Muscle of leg (tissue), 11 donors: ENCODE measurements around the gene UGT2B28. TPM values are rescaled to one million over a fixed set of nuclear protein-coding genes. Genes with fewer than 3 reads are reported as not detected.
A peak's percentile ranks its signal among the peaks of the same experiment; 100 is the strongest.
"Not testable (repeated sequence)": the region's sequence is repeated elsewhere in the genome, so short reads cannot be mapped to it uniquely, and the experiment has no call there.

Source experiments
- DNase-seq: peaks from one replicate; pipeline ENCODE4 v3.0.0; 2013
- H3K27ac ChIP-seq: one replicate; pipeline ENCODE4 v1.5.1; 2013; ENCODE audit warnings: mild to moderate bottlenecking, low read length, control low read depth
- H3K27me3 ChIP-seq: one replicate; pipeline ENCODE4 v1.6.1; 2013; ENCODE audit warnings: low read length; ENCODE audit not compliant: control insufficient read depth, insufficient read depth
- H3K36me3 ChIP-seq: one replicate; pipeline ENCODE4 v1.6.1; 2013; ENCODE audit warnings: low read length; ENCODE audit not compliant: control insufficient read depth, insufficient read depth
- H3K4me1 ChIP-seq: one replicate; pipeline ENCODE4 v1.6.1; 2013; ENCODE audit warnings: low read length; ENCODE audit not compliant: control insufficient read depth, insufficient read depth
- H3K4me3 ChIP-seq: one replicate; pipeline ENCODE4 v1.5.1; 2013; ENCODE audit warnings: low read length, control low read depth
- H3K9me3 ChIP-seq: replicated peaks from 2 replicates; pipeline ENCODE4 v1.6.1; 2013; ENCODE audit warnings: low read depth, low read length; ENCODE audit not compliant: control insufficient read depth
- WGBS: methylation state at CpG from one replicate; pipeline ENCODE4 v1.1.5; 2013; ENCODE audit warnings: missing lambda C conversion rate; ENCODE audit not compliant: insufficient coverage; 5-methylcytosine and 5-hydroxymethylcytosine counted together
- polyA plus RNA-seq, 8 donors: library from polyadenylated mRNA; unstranded; fragments of 120-200 nt; gene quantifications; one replicate each; pipeline versions ENCODE4 v1.2.1 to v1.2.3, GENCODE V29; 2013; ENCODE audit warnings: inconsistent platforms in 1 of 8, low replicate concordance in 1 of 8; ENCODE audit not compliant: insufficient read length in 8 of 8, insufficient read depth in 1 of 8
- total RNA-seq: library from RNA; stranded (reverse); fragments of 120-200 nt; gene quantifications from one replicate; pipeline ENCODE4 v1.2.4, GENCODE V29; 2013

The UGT2B28 gene
- total and polyA plus RNA-seq, 9 donors: not detected

DNA sequence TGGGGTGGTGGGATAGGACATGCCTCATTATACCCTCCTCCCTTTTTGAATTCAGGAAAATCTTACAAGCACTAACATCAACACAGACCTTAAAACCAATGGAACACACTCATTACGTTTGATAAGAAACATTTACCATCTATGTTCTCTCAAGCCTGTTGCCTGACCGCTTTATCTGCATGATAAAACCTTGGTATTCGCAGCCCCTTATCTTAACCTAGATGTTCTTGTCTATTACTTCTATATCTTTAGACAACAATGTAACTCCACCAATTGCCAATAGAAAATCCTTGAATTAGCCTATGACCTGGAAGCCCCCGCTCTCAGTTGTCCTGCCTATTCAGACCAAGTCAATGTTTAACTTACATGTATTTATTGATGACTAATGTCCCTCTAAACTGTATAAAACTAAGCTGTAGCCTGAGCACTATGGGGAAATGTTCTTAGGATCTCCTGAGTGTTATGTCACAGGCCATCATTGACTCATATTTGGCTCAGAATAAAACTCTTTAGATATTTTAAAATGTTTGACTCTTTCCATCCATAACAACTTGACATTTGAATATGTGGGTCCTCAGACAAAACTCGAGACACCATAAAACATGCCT is 28.3 kb downstream of the UGT2B28 start:
- H3K9me3 ChIP-seq, H3K27ac ChIP-seq, H3K36me3 ChIP-seq, H3K27me3 ChIP-seq, H3K4me1 ChIP-seq, DNase-seq, H3K4me3 ChIP-seq: not testable (repeated sequence)
- WGBS: 77% methylated on average over 4 of the region's 5 CpGs

DNA sequence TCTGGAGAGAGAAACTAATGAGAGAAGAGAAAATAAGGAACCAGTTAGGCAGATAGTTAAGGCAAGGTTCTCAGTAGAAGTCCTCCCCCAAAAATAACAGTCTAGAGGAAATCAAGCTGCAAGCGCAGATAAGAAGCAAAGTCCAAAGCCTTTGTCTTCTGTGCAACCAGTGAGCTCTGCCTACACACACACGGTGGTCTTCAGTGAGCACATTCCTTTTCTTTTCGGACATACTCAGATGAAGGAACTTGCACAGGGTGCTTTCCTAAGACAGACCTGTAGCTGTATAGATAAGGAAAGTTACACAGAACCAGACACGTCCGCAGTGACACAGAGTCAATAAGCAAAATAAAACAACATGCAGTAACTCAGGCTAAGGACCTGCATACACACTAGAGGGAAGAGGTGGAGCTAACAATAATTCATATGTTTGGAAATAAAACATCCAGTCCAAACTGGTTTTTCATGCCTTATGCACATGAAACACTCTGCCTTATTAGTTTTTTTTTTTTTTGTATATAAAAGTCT is 29.3 kb downstream of the UGT2B28 start:
- 83% methylated on average over 2 of the region's 5 CpGs for WGBS
- H3K27ac ChIP-seq, H3K27me3 ChIP-seq, H3K36me3 ChIP-seq, H3K4me1 ChIP-seq, H3K9me3 ChIP-seq, H3K4me3 ChIP-seq, DNase-seq: not testable (repeated sequence)

DNA sequence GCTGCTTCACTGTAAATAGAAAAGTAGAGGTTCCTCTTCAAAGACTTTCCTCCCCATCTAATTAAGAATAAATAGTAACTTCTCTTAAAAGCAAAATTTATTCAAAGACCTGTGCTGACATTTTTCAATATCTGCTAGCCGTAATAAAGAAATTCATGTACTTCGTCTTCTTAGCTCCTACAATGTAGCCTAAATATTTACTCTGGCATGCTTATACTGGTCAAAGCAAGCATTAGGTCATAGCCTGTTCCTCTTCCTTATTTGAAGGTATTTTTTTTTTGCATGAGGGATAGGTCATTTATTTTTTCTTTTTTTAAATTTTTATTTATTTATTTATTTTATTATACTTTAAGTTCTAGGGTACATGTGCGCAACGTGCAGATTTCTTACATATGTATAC is 30.0 kb downstream of the UGT2B28 start:
- not testable (repeated sequence) for DNase-seq, H3K9me3 ChIP-seq, H3K4me1 ChIP-seq, H3K27ac ChIP-seq, H3K27me3 ChIP-seq, H3K36me3 ChIP-seq, H3K4me3 ChIP-seq
- WGBS: no CpG with 5 or more reads among the region's 4 CpGs

- 17% methylated on average over 1 of the region's 3 CpGs for WGBS
- H3K27ac ChIP-seq, H3K4me1 ChIP-seq, H3K36me3 ChIP-seq, H3K4me3 ChIP-seq, H3K27me3 ChIP-seq, H3K9me3 ChIP-seq: not testable (repeated sequence)
- DNase-seq: peak; percentile 17
Observed at GRCh38 chr4:69317669-69318298, 37.5 kb downstream of the UGT2B28 start.

GRCh38 chr4:69321153-69321729 is 41.0 kb downstream of the UGT2B28 start:
- Histone ChIP-seq H3K36me3 (no peaks in the 10 kb centered on the region), H3K9me3 (no peaks in the 10 kb centered on the region), H3K27ac (no peak overlapping the region), H3K4me1 (no peaks in the 10 kb centered on the region), H3K4me3 (no peak overlapping the region), H3K27me3 (no peaks in the 10 kb centered on the region)
- DNase-seq: peak; percentile 2
- 56% methylated on average over 1 of the region's 2 CpGs for WGBS

DNA sequence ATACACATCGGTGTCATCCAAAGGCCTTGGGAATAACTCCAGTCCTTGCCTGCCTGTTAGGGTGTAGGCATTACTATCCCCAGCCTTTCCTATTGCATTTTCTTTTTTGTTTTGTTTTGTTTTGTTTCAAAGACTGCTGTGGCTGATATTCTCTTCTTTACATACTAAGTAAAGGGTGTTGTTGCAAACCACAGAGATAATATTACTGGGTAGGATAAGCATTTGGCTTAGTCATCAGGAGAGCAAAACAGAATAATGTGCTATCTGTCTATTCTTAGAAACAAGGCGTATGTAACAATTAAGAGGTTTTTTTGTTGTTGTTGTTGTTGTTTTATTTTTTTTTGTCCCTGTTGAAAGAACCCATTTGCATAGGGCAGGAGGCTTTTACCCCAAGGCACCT is 41.8 kb downstream of the UGT2B28 start:
- H3K4me1 ChIP-seq: no peaks in the 10 kb centered on the region
- no peaks in the 10 kb centered on the region for H3K9me3 ChIP-seq
- H3K36me3 ChIP-seq: no peaks in the 10 kb centered on the region
- H3K27me3 ChIP-seq: no peaks in the 10 kb centered on the region
- H3K4me3 ChIP-seq: no peak overlapping the region
- H3K27ac ChIP-seq: no peak overlapping the region
- WGBS: no CpG with 5 or more reads among the region's 2 CpGs
- peak; percentile 12 for DNase-seq

DNA sequence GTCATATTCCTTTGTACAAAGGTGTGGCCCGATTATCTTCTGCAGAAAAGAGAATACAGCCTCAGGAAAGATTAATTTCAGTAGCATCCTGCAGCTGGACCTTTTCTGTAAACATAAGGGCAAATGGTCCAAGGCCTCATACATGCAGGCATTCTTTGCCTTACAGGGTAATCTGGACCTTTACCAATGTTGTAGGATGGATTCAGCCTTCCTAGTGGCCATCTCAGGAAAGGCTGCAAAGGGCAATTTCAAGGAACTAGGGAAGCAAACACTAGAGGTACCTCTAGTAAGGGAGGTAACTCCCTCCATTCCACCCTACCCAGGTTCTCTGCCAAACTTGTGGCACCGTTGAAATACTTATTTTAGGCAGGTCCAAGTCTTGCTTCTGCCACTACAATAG is 43.0 kb downstream of the UGT2B28 start:
- Histone ChIP-seq H3K27me3 (no peaks in the 10 kb centered on the region), H3K36me3 (no peaks in the 10 kb centered on the region), H3K27ac (no peak overlapping the region), H3K4me1 (no peaks in the 10 kb centered on the region), H3K9me3 (no peaks in the 10 kb centered on the region), H3K4me3 (no peak overlapping the region)
- DNase-seq: no peak
- WGBS: 72% methylated on average over 2 of the region's 2 CpGs

GRCh38 chr4:69330345-69331047 is 50.2 kb downstream of the UGT2B28 start:
- H3K9me3 ChIP-seq: no peaks in the 10 kb centered on the region
- no peaks in the 10 kb centered on the region for H3K4me1 ChIP-seq
- H3K36me3 ChIP-seq: no peaks in the 10 kb centered on the region
- H3K27ac ChIP-seq: no peak overlapping the region
- H3K27me3 ChIP-seq: no peaks in the 10 kb centered on the region
- WGBS: no CpG with 5 or more reads among the region's 4 CpGs
- peak; percentile 74 for DNase-seq
- no peak overlapping the region for H3K4me3 ChIP-seq

DNA sequence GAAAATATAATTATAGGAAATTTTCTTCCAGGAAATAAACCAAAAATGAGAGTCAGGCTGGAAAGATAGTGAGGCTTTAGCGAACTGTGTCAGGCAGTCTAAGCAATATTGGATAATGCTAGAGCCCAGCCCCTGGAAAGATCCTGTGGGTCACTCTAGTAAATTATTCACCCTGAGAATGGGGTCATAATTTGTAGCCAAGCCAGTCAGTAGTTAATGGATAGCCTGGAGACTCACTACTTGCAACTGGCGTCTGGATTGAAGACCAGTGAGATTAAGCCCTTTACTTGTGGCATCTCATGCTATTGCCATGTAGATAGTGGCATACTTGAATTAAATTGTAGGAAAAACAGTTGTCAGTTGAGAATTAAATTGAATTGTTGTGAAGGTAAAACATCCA is 51.0 kb downstream of the UGT2B28 start:
- H3K4me1 ChIP-seq, H3K9me3 ChIP-seq, H3K27ac ChIP-seq, H3K27me3 ChIP-seq, H3K4me3 ChIP-seq, DNase-seq, H3K36me3 ChIP-seq: not testable (repeated sequence)
- WGBS: 82% methylated on average over 1 of the region's 2 CpGs

GRCh38 chr4:69335485-69335884 is 55.2 kb downstream of the UGT2B28 start:
- H3K36me3 ChIP-seq, H3K27me3 ChIP-seq, H3K4me1 ChIP-seq, H3K27ac ChIP-seq, H3K4me3 ChIP-seq, DNase-seq, H3K9me3 ChIP-seq: not testable (repeated sequence)
